Mucosa of rectum (tissue), 2 donors: Measurements from ENCODE around the gene PARD3B.

ENCODE experiments used
- H3K27ac ChIP-seq, 2 donors: one replicate each; pipeline ENCODE4 v1.7.0; 2013; ENCODE audit warnings: inconsistent platforms in 2 of 2, low read depth in 2 of 2, low read length in 2 of 2
- H3K27me3 ChIP-seq, 2 donors: one replicate each; pipeline ENCODE4 v1.7.0; 2013; ENCODE audit warnings: low read length in 2 of 2; ENCODE audit not compliant: control insufficient read depth in 2 of 2, insufficient read depth in 2 of 2
- H3K36me3 ChIP-seq, 2 donors: one replicate each; pipeline ENCODE4 v1.7.0; 2013; ENCODE audit warnings: low read length in 2 of 2; ENCODE audit not compliant: control insufficient read depth in 2 of 2, insufficient read depth in 2 of 2
- H3K4me1 ChIP-seq, 2 donors: one replicate each; pipeline ENCODE4 v1.7.0; 2013; ENCODE audit warnings: low read length in 2 of 2, mild to moderate bottlenecking in 1 of 2; ENCODE audit not compliant: control insufficient read depth in 2 of 2, insufficient read depth in 2 of 2
- H3K4me3 ChIP-seq, 2 donors: one replicate each; pipeline ENCODE4 v1.7.0; 2013; ENCODE audit warnings: low read length in 2 of 2
- H3K9ac ChIP-seq, 2 donors: one replicate each; pipeline ENCODE4 v1.7.0; 2013; ENCODE audit warnings: low read length in 2 of 2, low read depth in 1 of 2, mild to moderate bottlenecking in 1 of 2
- H3K9me3 ChIP-seq, 2 donors: one replicate each; pipeline ENCODE4 v1.7.0; 2013; ENCODE audit warnings: low read length in 2 of 2; ENCODE audit not compliant: control insufficient read depth in 2 of 2
- donor health status: healthy.
- donor health status: Normal muscosa, but diverticular disease.

The PARD3B gene

GRCh38 chr2:204835786-204836185 lies 290.5 kb downstream of the PARD3B start:
- Histone ChIP-seq H3K27me3 (no peaks in the 10 kb centered on the region), H3K4me1 (no peaks in the 10 kb centered on the region), H3K9ac (no peak overlapping the region), H3K9me3 (no peaks in the 10 kb centered on the region), H3K36me3 (no peaks in the 10 kb centered on the region), H3K27ac (no peak overlapping the region), H3K4me3 (no peak overlapping the region)

DNA sequence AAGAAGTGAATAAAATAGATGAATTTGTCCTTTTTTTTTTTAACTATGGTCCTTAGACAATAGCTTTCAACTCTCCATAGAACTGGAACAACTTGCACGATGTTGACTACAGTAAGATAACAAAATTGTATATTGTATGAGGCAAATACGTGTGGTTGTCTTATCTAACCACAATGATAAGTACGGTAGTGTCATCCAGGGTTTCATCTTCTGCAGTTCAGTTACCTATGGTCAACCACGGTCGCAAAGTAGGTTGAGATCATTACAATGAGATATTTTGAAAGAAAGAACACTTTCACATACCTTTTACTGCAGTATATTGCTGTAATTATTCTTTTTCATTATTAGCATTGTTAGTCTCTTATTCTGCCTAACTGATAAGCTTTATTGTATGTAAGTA lies 295.2 kb downstream of the PARD3B start:
- no peaks in the 10 kb centered on the region for H3K27me3 ChIP-seq
- no peaks in the 10 kb centered on the region for H3K36me3 ChIP-seq
- no peak overlapping the region for H3K9ac ChIP-seq
- H3K27ac ChIP-seq: no peak overlapping the region
- no peaks in the 10 kb centered on the region for H3K4me1 ChIP-seq
- H3K9me3 ChIP-seq: no peaks in the 10 kb centered on the region
- no peak overlapping the region for H3K4me3 ChIP-seq

DNA sequence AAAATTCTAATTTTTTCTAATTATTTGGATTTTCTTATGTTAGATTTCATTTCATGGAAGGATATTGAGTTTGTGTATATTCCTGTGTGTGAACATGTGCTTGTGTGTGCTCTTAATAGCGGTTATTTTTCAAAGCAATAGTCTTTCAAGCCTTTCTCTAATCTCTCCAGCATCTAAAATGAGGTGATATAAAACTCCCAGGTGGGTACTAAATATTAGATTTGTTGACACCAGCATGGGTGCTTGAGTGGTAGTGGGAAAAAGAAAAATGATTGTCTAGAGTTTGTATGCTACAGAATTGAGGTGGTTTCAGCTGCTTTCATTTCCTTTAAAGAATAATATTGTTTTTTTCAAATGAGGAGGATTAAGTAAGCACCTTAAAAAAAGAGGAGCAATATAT lies 296.8 kb downstream of the PARD3B start:
- H3K4me3 ChIP-seq: no peak overlapping the region
- H3K27me3 ChIP-seq: no peaks in the 10 kb centered on the region
- no peak overlapping the region for H3K9ac ChIP-seq
- H3K36me3 ChIP-seq: no peaks in the 10 kb centered on the region
- H3K27ac ChIP-seq: no peak overlapping the region
- H3K4me1 ChIP-seq: no peaks in the 10 kb centered on the region
- no peaks in the 10 kb centered on the region for H3K9me3 ChIP-seq

DNA sequence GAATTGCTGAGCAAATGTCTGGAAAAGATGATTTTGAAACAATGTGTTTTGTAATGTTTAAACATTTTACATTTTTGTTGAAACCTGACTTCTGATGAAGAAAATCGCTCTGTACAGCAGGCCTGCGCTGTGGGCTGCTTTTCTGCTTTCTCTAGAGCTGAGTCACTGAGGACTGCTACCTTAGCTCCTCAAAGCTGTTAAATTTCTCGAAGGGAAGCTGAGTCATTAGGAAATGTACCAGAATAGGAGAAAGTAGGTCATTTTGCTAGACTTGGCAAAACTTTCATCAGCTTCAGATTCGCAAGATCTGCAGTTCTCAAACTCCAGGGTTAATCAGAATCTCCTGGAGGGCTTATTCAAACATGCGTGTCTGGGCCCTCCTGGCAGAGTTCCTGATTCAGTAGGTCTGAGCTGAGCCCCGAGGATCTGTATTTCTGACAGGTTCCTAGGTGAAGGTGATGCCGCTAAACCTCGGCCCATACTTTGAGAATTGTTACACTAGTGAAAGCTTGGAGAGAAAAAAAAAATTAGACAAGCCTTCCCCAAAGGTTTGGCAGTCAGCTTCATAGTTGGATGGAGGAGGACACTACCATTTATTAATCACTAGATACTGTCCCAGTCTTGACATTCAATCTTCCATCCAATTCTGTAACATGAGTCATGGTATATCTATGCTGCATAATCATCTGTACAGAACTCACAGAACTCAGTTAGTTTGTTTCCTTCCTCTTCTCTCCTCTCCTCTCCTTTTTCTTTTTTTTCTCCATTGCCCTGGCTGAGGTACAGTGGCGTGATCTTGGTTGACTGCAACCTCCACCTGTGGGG lies 297.6 kb downstream of the PARD3B start:
- H3K4me1 ChIP-seq: no peaks in the 10 kb centered on the region
- no peaks in the 10 kb centered on the region for H3K27me3 ChIP-seq
- H3K9ac ChIP-seq: no peak overlapping the region
- H3K9me3 ChIP-seq: no peaks in the 10 kb centered on the region
- no peak overlapping the region for H3K27ac ChIP-seq
- no peak overlapping the region for H3K4me3 ChIP-seq
- H3K36me3 ChIP-seq: no peaks in the 10 kb centered on the region

DNA sequence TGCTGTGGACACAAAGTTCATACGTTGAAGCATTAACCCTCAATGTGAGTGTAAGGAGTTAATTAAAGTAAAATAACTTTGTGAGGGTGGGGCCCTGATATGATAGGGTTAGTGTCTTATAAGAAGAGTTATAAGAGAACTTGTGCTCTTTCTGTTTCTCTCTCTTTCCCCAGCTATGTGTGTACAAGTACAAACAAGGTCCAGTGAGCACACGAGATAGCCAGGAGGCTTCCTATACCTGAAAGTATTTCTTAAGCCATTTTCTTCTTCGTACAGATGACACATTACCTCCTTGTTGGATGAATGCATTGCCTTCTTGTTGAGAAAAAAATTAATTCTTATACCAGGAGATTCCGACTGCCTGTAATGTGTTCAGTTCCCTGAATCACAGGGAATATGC lies 301.2 kb downstream of the PARD3B start:
- Histone ChIP-seq H3K4me3 (no peak overlapping the region), H3K36me3 (no peaks in the 10 kb centered on the region), H3K27me3 (no peaks in the 10 kb centered on the region), H3K9ac (no peak overlapping the region), H3K9me3 (no peaks in the 10 kb centered on the region), H3K4me1 (no peaks in the 10 kb centered on the region), H3K27ac (no peak overlapping the region)

- Histone ChIP-seq H3K4me1 (no peaks in the 10 kb centered on the region), H3K4me3 (no peak overlapping the region), H3K27ac (no peak overlapping the region), H3K27me3 (no peaks in the 10 kb centered on the region), H3K9me3 (no peaks in the 10 kb centered on the region), H3K36me3 (no peaks in the 10 kb centered on the region), H3K9ac (no peak overlapping the region)
Measured at GRCh38 chr2:204849892-204850291, 304.6 kb downstream of the PARD3B start.

- no peaks in the 10 kb centered on the region for H3K27me3 ChIP-seq
- H3K4me3 ChIP-seq: no peak overlapping the region
Measured at GRCh38 chr2:204850581-204850980, 305.3 kb downstream of the PARD3B start.

DNA sequence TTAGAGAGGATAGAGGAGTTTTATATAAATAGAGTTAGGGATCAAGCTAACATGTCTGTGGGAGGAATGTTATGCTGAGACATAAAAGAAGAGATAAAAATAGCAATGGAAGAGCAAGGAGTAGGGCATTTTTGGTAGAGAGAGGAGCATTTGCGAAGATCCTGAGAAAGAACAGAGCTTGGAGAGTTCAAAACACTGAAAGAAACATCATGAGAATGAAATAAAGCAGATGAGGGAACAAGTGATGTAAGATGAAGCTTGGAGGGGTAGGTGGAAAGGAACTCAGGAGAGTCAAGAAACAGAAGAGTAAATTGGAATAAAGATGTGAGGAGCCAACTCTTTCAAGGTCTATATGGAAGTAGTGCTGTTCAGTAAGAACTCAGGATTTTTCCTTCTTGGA lies 308.6 kb downstream of the PARD3B start:
- no peak overlapping the region for H3K27ac ChIP-seq

More at GRCh38 chr2:204850581-204850980, 305.3 kb downstream of the PARD3B start:
- Histone ChIP-seq H3K27ac (no peak overlapping the region), H3K4me1 (no peaks in the 10 kb centered on the region), H3K9me3 (no peaks in the 10 kb centered on the region), H3K9ac (no peak overlapping the region), H3K36me3 (no peaks in the 10 kb centered on the region)

DNA sequence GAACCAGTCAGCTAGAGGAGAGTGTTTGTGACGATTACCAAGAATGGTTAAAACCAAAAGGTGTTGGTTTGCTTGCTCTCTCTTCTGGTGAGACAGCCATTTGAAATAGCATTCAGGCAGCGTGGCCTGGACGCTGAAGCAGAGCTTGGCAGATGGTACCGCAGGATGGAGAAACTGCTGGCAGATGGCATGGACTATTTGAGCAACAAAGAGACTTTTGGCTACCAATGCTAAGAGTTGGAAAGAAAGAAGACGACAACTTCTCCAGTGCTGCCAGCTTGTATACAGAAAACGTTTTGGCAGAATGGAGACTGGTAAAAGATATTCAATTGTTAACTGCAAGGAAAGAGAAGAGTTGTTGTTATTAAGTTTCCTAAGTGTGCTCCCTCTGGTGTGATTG lies 315.0 kb downstream of the PARD3B start:
- H3K27me3 ChIP-seq: no peaks in the 10 kb centered on the region
- no peaks in the 10 kb centered on the region for H3K9me3 ChIP-seq
- H3K36me3 ChIP-seq: no peaks in the 10 kb centered on the region
- H3K4me3 ChIP-seq: no peak overlapping the region
- H3K9ac ChIP-seq: no peak overlapping the region
- H3K4me1 ChIP-seq: no peaks in the 10 kb centered on the region
- no peak overlapping the region for H3K27ac ChIP-seq

More for the DNA sequence above, 308.6 kb downstream of the PARD3B start:
- Histone ChIP-seq H3K9me3 (no peaks in the 10 kb centered on the region), H3K36me3 (no peaks in the 10 kb centered on the region), H3K4me1 (no peaks in the 10 kb centered on the region), H3K4me3 (no peak overlapping the region), H3K9ac (no peak overlapping the region), H3K27me3 (no peaks in the 10 kb centered on the region)

- Histone ChIP-seq H3K4me3 (no peak overlapping the region), H3K27ac (no peak overlapping the region)
Measured at GRCh38 chr2:204862809-204863208, 317.5 kb downstream of the PARD3B start.

More at GRCh38 chr2:204862809-204863208, 317.5 kb downstream of the PARD3B start:
- Histone ChIP-seq H3K27me3 (no peaks in the 10 kb centered on the region), H3K36me3 (no peaks in the 10 kb centered on the region), H3K4me1 (no peaks in the 10 kb centered on the region), H3K9me3 (no peaks in the 10 kb centered on the region), H3K9ac (no peak overlapping the region)
